ENCODE data around the gene FKBP15.

GRCh38 chr9:113184539-113184938 lies 36.5 kb downstream of the FKBP15 start:
- TF ChIP-seq, protein P1, sequence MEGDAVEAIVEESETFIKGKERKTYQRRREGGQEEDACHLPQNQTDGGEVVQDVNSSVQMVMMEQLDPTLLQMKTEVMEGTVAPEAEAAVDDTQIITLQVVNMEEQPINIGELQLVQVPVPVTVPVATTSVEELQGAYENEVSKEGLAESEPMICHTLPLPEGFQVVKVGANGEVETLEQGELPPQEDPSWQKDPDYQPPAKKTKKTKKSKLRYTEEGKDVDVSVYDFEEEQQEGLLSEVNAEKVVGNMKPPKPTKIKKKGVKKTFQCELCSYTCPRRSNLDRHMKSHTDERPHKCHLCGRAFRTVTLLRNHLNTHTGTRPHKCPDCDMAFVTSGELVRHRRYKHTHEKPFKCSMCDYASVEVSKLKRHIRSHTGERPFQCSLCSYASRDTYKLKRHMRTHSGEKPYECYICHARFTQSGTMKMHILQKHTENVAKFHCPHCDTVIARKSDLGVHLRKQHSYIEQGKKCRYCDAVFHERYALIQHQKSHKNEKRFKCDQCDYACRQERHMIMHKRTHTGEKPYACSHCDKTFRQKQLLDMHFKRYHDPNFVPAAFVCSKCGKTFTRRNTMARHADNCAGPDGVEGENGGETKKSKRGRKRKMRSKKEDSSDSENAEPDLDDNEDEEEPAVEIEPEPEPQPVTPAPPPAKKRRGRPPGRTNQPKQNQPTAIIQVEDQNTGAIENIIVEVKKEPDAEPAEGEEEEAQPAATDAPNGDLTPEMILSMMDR (conservative IDR thresholded peaks at IDR 0.05) = no peak
- no peak for TF ChIP-seq ZFX (IDR thresholded peaks at IDR 0.05)
